GM18517 (cell line): ENCODE data around the gene MTMR12.

Experiments used
- ATAC-seq: cut with Tn5 transposase; IDR thresholded peaks from one replicate; pipeline ENCODE4 v1.9.1; 2021; ENCODE audit warnings: mild to moderate bottlenecking, moderate library complexity; ENCODE audit not compliant: unreplicated experiment

Gene MTMR12

DNA sequence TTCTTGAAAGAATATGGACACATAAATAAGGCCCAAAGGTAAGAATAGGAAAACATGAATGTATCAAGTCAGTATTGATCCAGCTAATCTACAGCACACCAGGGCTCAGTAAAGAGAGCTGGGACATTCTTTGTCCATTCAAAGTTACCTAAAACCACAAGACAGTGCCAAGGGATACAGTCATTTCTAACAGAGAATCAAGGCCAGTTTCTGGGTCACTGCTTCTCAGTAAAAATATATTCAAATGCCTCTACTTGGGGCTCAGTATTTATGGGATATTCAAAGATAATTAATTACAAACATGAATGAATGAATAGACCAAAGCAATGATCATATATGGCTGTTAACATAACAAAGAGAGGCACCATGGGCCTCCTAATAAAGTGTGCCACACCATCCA is 34.9 kb downstream of the MTMR12 start:
- no peak for ATAC-seq

GRCh38 chr5:32276173-32276853 is 36.4 kb downstream of the MTMR12 start:
- no peak for ATAC-seq

DNA sequence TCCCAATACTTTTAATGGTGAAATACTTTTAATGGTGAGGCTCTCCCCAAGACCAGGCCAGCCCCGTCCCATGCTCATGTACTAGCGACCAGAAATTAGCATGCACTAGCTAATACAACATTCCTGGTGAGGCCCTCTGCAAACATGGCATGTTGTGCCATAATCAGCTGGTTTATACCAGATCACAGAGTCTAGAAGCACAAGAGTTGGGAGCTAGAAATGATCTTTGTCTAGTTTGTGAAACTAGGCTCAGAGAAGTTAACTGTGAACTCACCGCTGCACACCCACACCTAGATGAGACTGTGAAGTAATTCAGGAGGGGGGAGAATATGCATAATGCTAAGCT is 37.4 kb downstream of the MTMR12 start:
- ATAC-seq, result no peak

DNA sequence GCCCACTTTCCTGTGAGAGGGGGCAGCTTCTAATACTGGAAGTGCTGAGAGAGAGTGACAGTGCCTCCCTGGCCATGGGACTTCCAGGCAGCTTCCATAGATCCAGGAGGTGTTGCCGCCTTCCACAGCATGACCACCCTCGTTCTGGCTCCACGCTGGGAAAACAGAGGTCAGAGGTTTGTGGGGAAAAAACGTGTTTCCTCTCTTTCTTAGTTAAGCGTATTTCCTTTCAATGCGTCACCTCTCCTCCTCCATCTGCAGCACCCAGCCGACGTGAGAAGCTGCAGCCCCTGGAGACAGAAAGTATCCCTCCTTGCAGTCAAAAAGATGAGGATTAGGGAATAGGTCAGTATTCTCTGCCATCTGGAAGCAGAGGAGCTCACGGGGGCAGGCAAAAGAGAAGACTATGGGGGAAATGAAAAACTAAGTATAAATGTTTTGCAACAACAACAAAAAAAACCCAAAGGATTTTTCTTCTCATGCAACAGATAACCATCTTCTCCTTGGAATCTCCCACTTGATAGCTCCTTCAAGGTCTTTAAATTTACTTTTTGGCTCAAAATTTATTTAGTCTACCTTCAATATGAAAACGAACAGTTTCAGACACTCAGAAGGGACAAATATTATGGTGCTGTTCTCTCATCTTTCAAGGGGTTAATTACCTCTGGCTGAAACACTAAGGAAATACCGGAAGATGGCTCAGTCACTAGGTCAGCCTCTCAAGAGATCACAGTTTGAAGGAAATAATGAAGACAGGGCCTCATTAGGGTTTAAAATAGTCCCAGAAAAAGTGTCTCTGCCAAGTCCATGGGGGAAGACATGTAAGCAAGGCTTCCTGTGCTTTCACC is 38.0 kb downstream of the MTMR12 start:
- no peak for ATAC-seq

GRCh38 chr5:32273821-32274220 is 38.9 kb downstream of the MTMR12 start:
- ATAC-seq, result no peak

- no peak for ATAC-seq
Observed at GRCh38 chr5:32272746-32273145, 40.0 kb downstream of the MTMR12 start.

DNA sequence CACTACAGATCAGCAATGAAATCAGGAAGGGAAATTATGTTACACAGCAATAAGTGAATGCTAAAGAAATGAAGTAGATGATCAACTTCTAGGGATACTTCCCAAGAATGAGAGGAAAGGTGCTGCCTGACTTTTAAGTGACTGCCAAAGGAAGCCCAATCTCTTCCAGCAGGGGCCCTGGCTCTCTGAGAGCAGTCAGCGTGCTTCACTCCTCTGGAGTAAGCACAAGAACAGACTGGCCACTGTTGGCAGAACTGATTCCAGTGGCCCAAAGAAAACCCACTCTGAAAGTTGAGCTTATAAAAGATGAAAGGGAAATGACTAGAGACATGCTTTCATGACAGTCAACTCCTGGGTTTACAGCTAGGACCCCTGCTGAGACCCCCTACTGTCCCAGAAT is 41.8 kb downstream of the MTMR12 start:
- no peak for ATAC-seq

GRCh38 chr5:32270178-32270577 is 42.6 kb downstream of the MTMR12 start:
- no peak for ATAC-seq

GRCh38 chr5:32265902-32266301 is 46.8 kb downstream of the MTMR12 start:
- ATAC-seq, result no peak

DNA sequence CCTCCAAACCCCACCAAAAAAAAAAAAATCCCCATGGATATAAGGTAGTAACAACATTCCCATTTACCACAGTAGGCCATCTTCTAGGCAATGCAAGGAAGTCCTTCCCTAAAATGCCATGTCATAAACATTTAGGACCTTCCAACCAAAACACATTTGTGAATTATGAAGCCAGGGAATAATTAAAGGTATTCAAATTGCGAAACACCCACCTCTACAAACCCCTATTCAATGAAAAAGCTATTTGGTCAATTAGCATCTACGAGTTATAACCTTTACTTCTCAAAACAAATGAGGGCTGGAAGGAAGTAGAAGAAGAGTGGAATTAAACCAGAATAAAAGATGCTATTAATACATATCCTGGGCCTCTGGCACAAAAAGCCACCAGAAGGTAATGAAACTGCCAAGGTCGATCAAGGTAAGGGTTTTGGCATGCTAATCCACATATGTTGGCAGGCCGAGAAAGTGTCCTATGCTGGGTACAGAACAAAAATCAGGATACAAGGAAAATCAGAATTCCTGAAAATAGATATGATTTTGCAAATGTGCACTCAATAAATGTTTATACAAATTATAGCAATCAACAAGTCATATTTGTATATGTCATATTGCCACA is 47.7 kb downstream of the MTMR12 start:
- ATAC-seq, result no peak

GRCh38 chr5:32263684-32264083 is 49.1 kb downstream of the MTMR12 start:
- no peak for ATAC-seq

- no peak for ATAC-seq
Observed at GRCh38 chr5:32261198-32261597, 51.5 kb downstream of the MTMR12 start.

DNA sequence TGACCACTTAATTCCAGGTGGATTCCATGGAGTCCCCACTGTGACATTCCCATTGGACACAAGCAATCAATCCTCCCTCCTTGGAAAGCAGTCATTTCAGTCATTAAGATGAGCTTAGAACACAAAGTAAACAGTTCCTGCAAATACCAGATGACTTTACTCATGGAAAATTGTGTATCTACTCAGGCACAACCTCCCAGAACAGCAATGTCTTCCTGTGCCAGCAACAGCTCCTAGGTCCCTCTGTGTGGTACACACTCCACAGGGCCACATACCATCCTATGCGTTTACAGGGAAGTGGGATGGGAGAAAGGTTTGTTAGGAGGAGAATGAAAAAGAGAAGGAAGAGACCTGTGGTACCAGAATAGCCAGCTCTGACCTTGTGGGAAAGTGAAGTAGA is 53.7 kb downstream of the MTMR12 start:
- ATAC-seq, result no peak

DNA sequence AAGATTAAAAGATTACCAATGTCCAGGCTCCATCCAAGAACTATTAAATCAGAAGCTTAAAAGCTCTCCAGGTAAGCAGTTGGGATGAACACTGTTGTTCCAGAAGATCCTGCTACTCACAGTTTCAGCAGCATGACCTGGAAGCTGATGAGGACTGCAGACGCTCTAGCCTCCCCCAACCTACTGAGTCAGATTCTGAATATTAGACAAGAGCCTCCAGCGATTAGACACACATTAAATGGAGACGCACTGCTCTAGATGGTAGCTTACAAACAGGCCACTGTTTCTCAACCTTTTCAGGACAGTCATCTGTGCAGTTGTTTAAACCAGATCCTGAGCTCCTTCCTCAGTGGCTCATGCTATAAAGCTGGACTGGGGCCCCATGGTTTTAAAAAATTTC is 54.3 kb downstream of the MTMR12 start:
- ATAC-seq, result no peak

- no peak for ATAC-seq
Observed at GRCh38 chr5:32255540-32255900, 57.2 kb downstream of the MTMR12 start.

GRCh38 chr5:32254881-32255539 is 57.7 kb downstream of the MTMR12 start:
- no peak for ATAC-seq

DNA sequence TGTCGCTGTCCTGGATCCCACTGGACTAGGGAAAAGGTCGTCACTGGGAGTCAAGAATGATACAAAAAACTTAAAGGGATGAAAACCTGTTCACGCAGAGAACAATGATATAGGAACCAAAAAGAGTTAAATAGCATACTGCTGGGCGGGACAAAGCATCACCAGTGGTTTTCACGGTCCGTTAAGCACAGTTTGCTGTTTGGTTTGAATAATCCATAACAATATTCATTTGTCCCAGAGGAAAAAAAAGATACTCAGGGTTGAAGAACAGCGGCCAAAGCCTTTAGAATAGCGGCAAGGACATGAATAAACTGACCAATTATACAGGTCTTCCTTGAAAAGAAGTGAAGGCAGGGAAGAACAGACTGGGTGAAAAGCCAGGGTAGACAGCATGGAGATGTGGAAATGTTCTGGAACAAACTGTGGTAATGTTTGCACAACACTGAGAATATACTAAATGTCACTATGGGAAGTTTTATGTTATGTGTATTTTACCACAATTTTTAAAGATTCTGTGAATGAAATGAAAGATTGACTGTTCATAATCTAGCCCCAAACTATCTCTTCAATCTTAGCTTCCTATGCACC is 60.8 kb downstream of the MTMR12 start:
- no peak for ATAC-seq

GRCh38 chr5:32249668-32250067 is 63.1 kb downstream of the MTMR12 start:
- no peak for ATAC-seq

- no peak for ATAC-seq
Observed at GRCh38 chr5:32245742-32246141, 67.0 kb downstream of the MTMR12 start.

- ATAC-seq, result no peak
Observed at GRCh38 chr5:32244017-32244416, 68.7 kb downstream of the MTMR12 start.

DNA sequence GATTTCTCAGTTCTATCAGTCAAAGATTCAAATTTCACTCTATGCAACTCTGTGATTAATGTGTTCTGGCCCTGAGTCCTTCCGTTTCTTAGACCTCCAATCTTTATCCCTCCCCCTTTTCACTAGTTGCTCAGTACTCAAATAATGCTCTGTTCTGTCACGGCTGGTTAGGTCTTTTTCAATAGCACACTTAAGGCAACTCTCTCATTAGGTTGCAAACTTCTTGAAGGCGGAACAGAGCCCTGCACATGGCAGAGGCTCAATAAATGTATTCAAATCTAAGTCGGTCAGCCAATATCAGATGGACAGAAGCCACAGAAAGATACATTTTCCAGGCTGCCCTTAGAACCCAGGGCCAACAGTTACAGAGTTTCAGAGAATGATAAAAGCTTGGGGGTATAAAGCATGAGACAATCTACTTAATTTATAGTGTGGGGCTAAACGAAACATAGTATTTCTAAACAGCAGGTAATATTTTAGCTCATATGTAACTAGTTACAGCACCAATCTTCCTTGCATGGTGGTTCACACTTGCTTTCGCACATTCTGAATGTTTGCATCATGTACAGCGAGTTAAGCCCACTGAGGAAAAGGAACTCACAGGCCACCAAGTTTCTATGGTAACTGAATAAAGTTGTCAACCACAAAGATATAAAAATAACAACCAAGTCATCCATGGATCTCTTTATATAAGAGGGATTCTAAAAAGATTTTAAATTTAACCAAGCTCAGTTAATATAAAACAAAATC is 71.5 kb downstream of the MTMR12 start:
- ATAC-seq, result no peak
